HepG2 (cell line): ENCODE measurements around the gene RGS19. TPM values are rescaled to one million over a fixed set of nuclear protein-coding genes. Genes with fewer than 3 reads are reported as not detected.

ENCODE experiments used
- CENPT ChIP-seq: sonication (generic); formaldehyde crosslinking; IDR thresholded peaks from 2 replicates; pipeline ENCODE4 v1.8.0; 2022; ENCODE audit warnings: low read depth, mild to moderate bottlenecking, moderate library complexity, missing genetic modification reagents
- CHCHD3 ChIP-seq: sonication (generic); formaldehyde crosslinking; IDR thresholded peaks from 2 replicates; pipeline ENCODE4 v1.8.0; 2022; ENCODE audit warnings: mild to moderate bottlenecking, missing genetic modification reagents, moderate library complexity
- ELF3 ChIP-seq: IDR thresholded peaks from 2 replicates; pipeline ENCODE4 v1.6.1; 2016; ENCODE audit warnings: missing genetic modification reagents, missing compliant biosample characterization
- EP300 ChIP-seq, 3 experiments: sonication (generic) in 1 of 3; formaldehyde crosslinking in 1 of 3; IDR thresholded peaks; 2 replicates each; pipeline versions ENCODE4 v1.5.1 to v1.6.1; 2011 to 2020; ENCODE audit warnings: low read depth in 2 of 3, low read length in 2 of 3, borderline replicate concordance in 1 of 3, improper control_type of control experiment in 1 of 3, mild to moderate bottlenecking in 1 of 3, missing genetic modification reagents in 1 of 3, moderate library complexity in 1 of 3
- FOXC1 ChIP-seq: sonication (generic); formaldehyde crosslinking; IDR thresholded peaks from 2 replicates; pipeline ENCODE4 v1.8.0; 2022; ENCODE audit warnings: mild to moderate bottlenecking, missing genetic modification reagents, borderline replicate concordance
- GPN1 ChIP-seq: sonication (generic); formaldehyde crosslinking; IDR thresholded peaks from 2 replicates; pipeline ENCODE4 v1.5.1; 2020; ENCODE audit warnings: missing genetic modification reagents, borderline replicate concordance
- RXRA ChIP-seq: sonication (generic); formaldehyde crosslinking; IDR thresholded peaks from 2 replicates; pipeline ENCODE4 v1.5.1; 2020; ENCODE audit warnings: missing genetic modification reagents
- ZFYVE20 ChIP-seq: sonication (generic); formaldehyde crosslinking; IDR thresholded peaks from 2 replicates; pipeline ENCODE4 v1.8.0; 2023; ENCODE audit warnings: low read depth, mild to moderate bottlenecking, moderate library complexity, missing genetic modification reagents, borderline replicate concordance
- ZNF224 ChIP-seq: sonication (generic); formaldehyde crosslinking; IDR thresholded peaks from 2 replicates; pipeline ENCODE4 v1.5.0; 2020; ENCODE audit warnings: mild to moderate bottlenecking, missing genetic modification reagents
- ZNF33A ChIP-seq: sonication (generic); formaldehyde crosslinking; IDR thresholded peaks from 2 replicates; pipeline ENCODE4 v1.5.1; 2020; ENCODE audit warnings: missing genetic modification reagents, mild to moderate bottlenecking, moderate library complexity, borderline replicate concordance
- ZNF558 ChIP-seq: sonication (generic); formaldehyde crosslinking; IDR thresholded peaks from 2 replicates; pipeline ENCODE4 v1.9.0; 2022; ENCODE audit warnings: mild to moderate bottlenecking, missing genetic modification reagents, borderline replicate concordance
- ZNF562 ChIP-seq: sonication (generic); formaldehyde crosslinking; IDR thresholded peaks from 2 replicates; pipeline ENCODE4 v1.8.0; 2022; ENCODE audit warnings: missing genetic modification reagents, borderline replicate concordance
- ZNF567 ChIP-seq: sonication (generic); formaldehyde crosslinking; IDR thresholded peaks from 2 replicates; pipeline ENCODE4 v1.8.1; 2023; ENCODE audit warnings: mild to moderate bottlenecking, missing genetic modification reagents, borderline replicate concordance
- ZNF678 ChIP-seq: sonication (generic); formaldehyde crosslinking; IDR thresholded peaks from 2 replicates; pipeline ENCODE4 v1.4.0; 2020; ENCODE audit warnings: mild to moderate bottlenecking, missing genetic modification reagents
- ZNF768 ChIP-seq: sonication (generic); formaldehyde crosslinking; IDR thresholded peaks from 2 replicates; pipeline ENCODE4 v1.4.0; 2020; ENCODE audit warnings: missing genetic modification reagents
- polyA plus RNA-seq, 8 experiments: library from polyadenylated mRNA; depleted of rRNA in 3 of 8; stranded (reverse) in 7 of 8; unstranded in 1 of 8; fragments of >200 nt; fragmentation: Illumina TruSeq in 4 of 8; extraction: Trizol in 4 of 8; gene quantifications; 2 replicates each; pipeline versions ENCODE4 v1.2.1 to v1.2.3, GENCODE V29; 2011 to 2016; ENCODE audit warnings: low read depth in 4 of 8, missing spikeins in 1 of 8, mixed read lengths in 1 of 8; ENCODE audit not compliant: insufficient read depth in 1 of 8
- total RNA-seq, 5 experiments: library from RNA; depleted of rRNA; stranded (reverse); fragments of >200 nt; fragmentation: Illumina TruSeq; extraction: Trizol; gene quantifications; 2 replicates each; pipeline ENCODE4 v1.2.3, GENCODE V29; 2016; ENCODE audit warnings: low read depth in 1 of 5
- TF ChIP-seq, protein P1 (sequence below): sonication (generic); formaldehyde crosslinking; IDR thresholded peaks from 2 replicates; pipeline ENCODE4 v1.4.0; 2020; ENCODE audit warnings: missing genetic modification reagents, borderline replicate concordance
- TF ChIP-seq, protein P2 (sequence below): sonication (generic); formaldehyde crosslinking; IDR thresholded peaks from 2 replicates; pipeline ENCODE4 v1.5.1; 2020; ENCODE audit warnings: missing genetic modification reagents, mild to moderate bottlenecking, borderline replicate concordance
- TF ChIP-seq, protein P3 (sequence below), 2 experiments: sonication (generic) in 1 of 2; formaldehyde crosslinking in 1 of 2; IDR thresholded peaks; 2 replicates each; pipeline versions ENCODE4 v1.6.1 to v1.9.0; 2014 to 2022; ENCODE audit warnings: antibody characterized with exemption in 1 of 2, borderline replicate concordance in 1 of 2, inconsistent platforms in 1 of 2, low read depth in 1 of 2, missing genetic modification reagents in 1 of 2
- TF ChIP-seq, protein P4 (sequence below): sonication (generic); formaldehyde crosslinking; IDR thresholded peaks from 2 replicates; pipeline ENCODE4 v1.4.0; 2020; ENCODE audit warnings: mild to moderate bottlenecking, missing genetic modification reagents

The RGS19 gene
- total and polyA plus RNA-seq, 2 of the 13 experiments (the other 11 are each of a cell fraction or from before 2014, with no cell fraction given), result 10.7 to 11.9 TPM

DNA sequence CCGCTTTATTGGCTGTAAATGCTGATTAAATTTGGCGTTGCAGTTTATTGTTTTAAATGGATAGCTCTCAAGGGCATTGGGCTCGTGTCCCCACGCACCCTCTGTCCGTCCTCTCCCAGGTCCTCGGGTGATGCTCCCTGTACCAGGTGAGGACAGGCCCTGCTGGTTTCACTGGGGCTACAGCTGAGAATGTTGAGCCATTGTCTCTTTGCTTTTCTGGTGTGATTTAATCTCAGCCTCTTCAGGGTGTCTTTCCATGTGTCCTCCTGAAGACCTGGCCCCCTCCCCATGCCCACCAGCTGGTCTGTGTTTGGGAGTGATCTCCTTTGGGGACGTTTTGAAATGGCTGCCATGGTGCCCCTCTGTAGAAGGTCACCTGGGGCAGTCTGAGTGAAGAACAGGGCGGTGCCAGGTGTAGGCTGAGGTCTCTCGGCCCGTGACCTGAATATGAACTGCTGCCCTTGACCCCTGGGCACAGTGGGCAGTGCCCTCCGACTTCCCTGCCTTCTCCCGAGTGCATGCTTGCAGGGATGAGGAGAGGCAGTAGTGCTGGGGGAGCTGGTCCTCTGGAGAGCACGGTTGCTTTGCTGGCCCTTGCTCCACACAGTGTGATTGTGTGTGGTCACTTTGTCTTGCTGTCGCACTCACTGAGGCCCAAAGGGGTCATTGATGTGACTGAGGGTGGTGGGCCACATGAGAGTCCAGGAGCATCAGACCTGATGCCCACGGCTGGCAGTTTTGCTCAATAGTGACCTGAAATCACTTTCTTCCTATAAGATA is 55.8 kb downstream of the RGS19 start (continued):
- TF ChIP-seq EP300 (IDR thresholded peaks at IDR 0.05; ENCODE audit: low read depth in 2 of 2, low read length in 2 of 2), result 0 out of 4 replicates have a peak, but pooled peaks of 1 of the 2 experiments have one; percentile 14
- no peak for TF ChIP-seq EP300 (CRISPR knock-in tag; IDR thresholded peaks at IDR 0.05; ENCODE audit: borderline replicate concordance)
- TF ChIP-seq CHCHD3, result no peak
- TF ChIP-seq ZNF33A (CRISPR knock-in tag), result no peak
- TF ChIP-seq RXRA (CRISPR knock-in tag), result peak; percentile 99
- peak; percentile 63; the same call in 1 of the 2 replicates for TF ChIP-seq ZNF224 (CRISPR knock-in tag)
- TF ChIP-seq, protein P1, sequence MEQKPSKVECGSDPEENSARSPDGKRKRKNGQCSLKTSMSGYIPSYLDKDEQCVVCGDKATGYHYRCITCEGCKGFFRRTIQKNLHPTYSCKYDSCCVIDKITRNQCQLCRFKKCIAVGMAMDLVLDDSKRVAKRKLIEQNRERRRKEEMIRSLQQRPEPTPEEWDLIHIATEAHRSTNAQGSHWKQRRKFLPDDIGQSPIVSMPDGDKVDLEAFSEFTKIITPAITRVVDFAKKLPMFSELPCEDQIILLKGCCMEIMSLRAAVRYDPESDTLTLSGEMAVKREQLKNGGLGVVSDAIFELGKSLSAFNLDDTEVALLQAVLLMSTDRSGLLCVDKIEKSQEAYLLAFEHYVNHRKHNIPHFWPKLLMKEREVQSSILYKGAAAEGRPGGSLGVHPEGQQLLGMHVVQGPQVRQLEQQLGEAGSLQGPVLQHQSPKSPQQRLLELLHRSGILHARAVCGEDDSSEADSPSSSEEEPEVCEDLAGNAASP (CRISPR knock-in tag), result peak; percentile 83; the same call in 1 of the 2 replicates
- TF ChIP-seq CENPT (CRISPR knock-in tag), result peak; percentile 70; the same call in 1 of the 2 replicates
- TF ChIP-seq GPN1, result peak; percentile 71; the same call in 1 of the 2 replicates
- TF ChIP-seq ZNF558, result no peak
- TF ChIP-seq, protein P2, sequence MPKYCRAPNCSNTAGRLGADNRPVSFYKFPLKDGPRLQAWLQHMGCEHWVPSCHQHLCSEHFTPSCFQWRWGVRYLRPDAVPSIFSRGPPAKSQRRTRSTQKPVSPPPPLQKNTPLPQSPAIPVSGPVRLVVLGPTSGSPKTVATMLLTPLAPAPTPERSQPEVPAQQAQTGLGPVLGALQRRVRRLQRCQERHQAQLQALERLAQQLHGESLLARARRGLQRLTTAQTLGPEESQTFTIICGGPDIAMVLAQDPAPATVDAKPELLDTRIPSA (CRISPR knock-in tag), result no peak
- TF ChIP-seq, protein P3, sequence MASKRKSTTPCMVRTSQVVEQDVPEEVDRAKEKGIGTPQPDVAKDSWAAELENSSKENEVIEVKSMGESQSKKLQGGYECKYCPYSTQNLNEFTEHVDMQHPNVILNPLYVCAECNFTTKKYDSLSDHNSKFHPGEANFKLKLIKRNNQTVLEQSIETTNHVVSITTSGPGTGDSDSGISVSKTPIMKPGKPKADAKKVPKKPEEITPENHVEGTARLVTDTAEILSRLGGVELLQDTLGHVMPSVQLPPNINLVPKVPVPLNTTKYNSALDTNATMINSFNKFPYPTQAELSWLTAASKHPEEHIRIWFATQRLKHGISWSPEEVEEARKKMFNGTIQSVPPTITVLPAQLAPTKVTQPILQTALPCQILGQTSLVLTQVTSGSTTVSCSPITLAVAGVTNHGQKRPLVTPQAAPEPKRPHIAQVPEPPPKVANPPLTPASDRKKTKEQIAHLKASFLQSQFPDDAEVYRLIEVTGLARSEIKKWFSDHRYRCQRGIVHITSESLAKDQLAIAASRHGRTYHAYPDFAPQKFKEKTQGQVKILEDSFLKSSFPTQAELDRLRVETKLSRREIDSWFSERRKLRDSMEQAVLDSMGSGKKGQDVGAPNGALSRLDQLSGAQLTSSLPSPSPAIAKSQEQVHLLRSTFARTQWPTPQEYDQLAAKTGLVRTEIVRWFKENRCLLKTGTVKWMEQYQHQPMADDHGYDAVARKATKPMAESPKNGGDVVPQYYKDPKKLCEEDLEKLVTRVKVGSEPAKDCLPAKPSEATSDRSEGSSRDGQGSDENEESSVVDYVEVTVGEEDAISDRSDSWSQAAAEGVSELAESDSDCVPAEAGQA (IDR thresholded peaks at IDR 0.05; ENCODE audit: low read depth), result no peak; the same call in 1 of the 2 replicates
- TF ChIP-seq, protein P3 (CRISPR knock-in tag; IDR thresholded peaks at IDR 0.05; ENCODE audit: borderline replicate concordance), result no peak
- TF ChIP-seq ZNF678 (CRISPR knock-in tag), result no peak
- no peak for TF ChIP-seq ELF3 (CRISPR knock-in tag)
- TF ChIP-seq ZFYVE20 (CRISPR knock-in tag), result no peak
- TF ChIP-seq, protein P4, sequence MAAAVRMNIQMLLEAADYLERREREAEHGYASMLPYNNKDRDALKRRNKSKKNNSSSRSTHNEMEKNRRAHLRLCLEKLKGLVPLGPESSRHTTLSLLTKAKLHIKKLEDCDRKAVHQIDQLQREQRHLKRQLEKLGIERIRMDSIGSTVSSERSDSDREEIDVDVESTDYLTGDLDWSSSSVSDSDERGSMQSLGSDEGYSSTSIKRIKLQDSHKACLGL (CRISPR knock-in tag), result peak; percentile 69; the same call in 1 of the 2 replicates
- peak; percentile 75 for TF ChIP-seq ZNF768 (CRISPR knock-in tag)
- TF ChIP-seq ZNF562 (CRISPR knock-in tag), result no peak
- peak; percentile 34; the same call in 1 of the 2 replicates for TF ChIP-seq ZNF567 (CRISPR knock-in tag)
- TF ChIP-seq FOXC1 (CRISPR knock-in tag), result peak; percentile 62; the same call in 1 of the 2 replicates
